RWPE2 (cell line): Measurements from ENCODE around the gene MAT1A.
"Not testable (repeated sequence)": the region's sequence is repeated elsewhere in the genome, so short reads cannot be mapped to it uniquely, and the experiment has no call there.

ENCODE experiments used
- ATAC-seq: fragments of 200-7000 bp; cut with Tn5 transposase; 3 replicates; pipeline ENCODE4 v1.9.1; 2021; ENCODE audit warnings: low read depth
- DNase-seq: peaks from one replicate; pipeline ENCODE4 v3.0.0-alpha.2; 2020; ENCODE audit warnings: low spot score
- H3K27ac ChIP-seq: fragments of 450-650 bp; 2 replicates; pipeline ENCODE4 v1.5.1; 2017; ENCODE audit warnings: mild to moderate bottlenecking; ENCODE audit not compliant: poor library complexity, severe bottlenecking
- H3K27me3 ChIP-seq: fragments of 250-450 bp; sonication (Bioruptor Pico); 2 replicates; pipeline ENCODE4 v1.5.1; 2021; ENCODE audit warnings: mild to moderate bottlenecking, moderate library complexity; ENCODE audit not compliant: insufficient read depth, poor library complexity, severe bottlenecking
- H3K36me3 ChIP-seq: fragments of 250-450 bp; sonication (Bioruptor Pico); 2 replicates; pipeline ENCODE4 v1.5.1; 2020; ENCODE audit warnings: low read depth, mild to moderate bottlenecking, moderate library complexity
- H3K4me1 ChIP-seq: fragments of 250-450 bp; sonication (Bioruptor Pico); 2 replicates; pipeline ENCODE4 v1.5.1; 2021; ENCODE audit warnings: mild to moderate bottlenecking, moderate library complexity; ENCODE audit not compliant: insufficient read depth, poor library complexity, severe bottlenecking
- H3K4me3 ChIP-seq: fragments of 250-450 bp; sonication (Bioruptor Pico); 2 replicates; pipeline ENCODE4 v1.5.1; 2021; ENCODE audit warnings: mild to moderate bottlenecking, moderate library complexity; ENCODE audit not compliant: severe bottlenecking
- H3K9me3 ChIP-seq: fragments of 250-450 bp; sonication (Bioruptor Pico); 2 replicates; pipeline ENCODE4 v1.5.1; 2021; ENCODE audit warnings: mild to moderate bottlenecking, moderate library complexity; ENCODE audit not compliant: severe bottlenecking
- CTCF ChIP-seq: fragments of 450-650 bp; IDR thresholded peaks from one replicate; pipeline ENCODE4 v1.5.1; 2017; ENCODE audit warnings: mild to moderate bottlenecking, moderate library complexity; ENCODE audit not compliant: poor library complexity, severe bottlenecking

The MAT1A gene

DNA sequence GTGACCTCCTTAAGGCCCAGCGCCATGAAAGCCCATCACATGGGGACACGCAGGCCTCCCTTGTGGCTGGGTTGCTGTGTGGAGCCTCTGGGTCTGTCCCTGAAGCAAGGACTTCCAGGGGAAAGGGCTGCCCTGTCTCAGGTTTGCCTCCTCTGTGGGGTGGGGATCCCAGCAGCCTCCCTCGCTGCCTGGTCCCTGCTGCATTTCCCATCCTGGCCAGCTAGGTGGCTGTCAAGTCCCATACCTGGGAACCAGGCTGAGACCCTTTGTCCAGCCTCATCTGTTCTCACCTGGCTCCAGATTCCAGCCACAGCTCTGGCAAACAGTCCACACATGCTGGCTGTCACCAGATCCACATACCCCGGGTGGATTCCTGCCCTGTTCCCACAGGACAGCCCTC lies 32.7 kb downstream of the MAT1A start:
- not testable (repeated sequence) for DNase-seq, H3K27ac ChIP-seq, H3K27me3 ChIP-seq, H3K9me3 ChIP-seq, H3K36me3 ChIP-seq, H3K4me3 ChIP-seq, H3K4me1 ChIP-seq
- peak; percentile 28 for TF ChIP-seq CTCF
- ATAC-seq: peak; percentile 85

- DNase-seq, H3K4me1 ChIP-seq, H3K27ac ChIP-seq, H3K9me3 ChIP-seq, H3K27me3 ChIP-seq, H3K4me3 ChIP-seq, H3K36me3 ChIP-seq, ATAC-seq: not testable (repeated sequence)
These were observed 34.7 kb downstream of the MAT1A start for GRCh38 chr10:80254726-80255125.

- ATAC-seq, DNase-seq, H3K27ac ChIP-seq: not testable (repeated sequence)
These were observed 35.5 kb downstream of the MAT1A start for GRCh38 chr10:80253963-80254271.

GRCh38 chr10:80253266-80253962 lies 36.0 kb downstream of the MAT1A start:
- H3K36me3 ChIP-seq: no peaks in the 10 kb centered on the region
- no peaks in the 10 kb centered on the region for H3K27me3 ChIP-seq
- no peaks in the 10 kb centered on the region for H3K4me1 ChIP-seq
- H3K9me3 ChIP-seq: no peaks in the 10 kb centered on the region
- DNase-seq (no peak), ATAC-seq (no peak)
- H3K4me3 ChIP-seq: no peak overlapping the region
- no peak for TF ChIP-seq CTCF
- H3K27ac ChIP-seq: no peak overlapping the region

More at GRCh38 chr10:80253963-80254271, 35.5 kb downstream of the MAT1A start:
- not testable (repeated sequence) for H3K9me3 ChIP-seq, H3K27me3 ChIP-seq, H3K4me3 ChIP-seq, H3K36me3 ChIP-seq, H3K4me1 ChIP-seq

- Histone ChIP-seq H3K9me3 (no peaks in the 10 kb centered on the region), H3K36me3 (no peaks in the 10 kb centered on the region), H3K27ac (no peak overlapping the region), H3K4me3 (no peak overlapping the region), H3K4me1 (no peaks in the 10 kb centered on the region), H3K27me3 (no peaks in the 10 kb centered on the region)
- DNase-seq (no peak), ATAC-seq (no peak)
- TF ChIP-seq CTCF: no peak
These were observed 37.1 kb downstream of the MAT1A start for GRCh38 chr10:80252296-80252887.

DNA sequence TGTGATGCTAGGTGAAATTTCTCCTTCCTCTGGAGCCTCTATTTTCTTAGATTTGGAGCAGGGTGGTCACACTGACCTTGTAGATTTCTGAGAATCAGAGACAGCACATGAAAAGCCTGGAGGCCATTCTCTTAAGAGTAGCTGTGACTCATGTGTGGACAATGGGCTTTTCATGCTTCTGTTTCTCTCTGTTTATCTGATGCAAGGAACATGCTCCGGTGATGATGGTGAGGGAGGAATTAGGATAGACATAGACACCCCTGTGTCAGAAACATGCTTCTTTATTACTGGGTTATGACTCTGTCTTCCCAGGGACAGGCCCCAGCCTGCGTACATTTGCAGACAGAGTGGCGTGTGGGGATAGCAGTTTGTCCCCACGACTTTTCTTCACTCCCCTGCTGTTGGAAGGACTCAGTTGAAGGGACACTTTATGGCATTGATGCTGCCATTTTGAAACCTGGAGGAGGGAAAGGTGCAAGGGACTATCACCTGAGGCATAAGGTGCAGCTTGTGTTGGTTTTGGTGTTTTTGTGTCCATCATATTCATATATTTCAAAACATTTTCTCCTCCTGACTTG lies 37.7 kb downstream of the MAT1A start:
- H3K36me3 ChIP-seq, DNase-seq, H3K4me3 ChIP-seq, H3K4me1 ChIP-seq, H3K27me3 ChIP-seq, H3K9me3 ChIP-seq, H3K27ac ChIP-seq: not testable (repeated sequence)
- ATAC-seq: peak; percentile 74

DNA sequence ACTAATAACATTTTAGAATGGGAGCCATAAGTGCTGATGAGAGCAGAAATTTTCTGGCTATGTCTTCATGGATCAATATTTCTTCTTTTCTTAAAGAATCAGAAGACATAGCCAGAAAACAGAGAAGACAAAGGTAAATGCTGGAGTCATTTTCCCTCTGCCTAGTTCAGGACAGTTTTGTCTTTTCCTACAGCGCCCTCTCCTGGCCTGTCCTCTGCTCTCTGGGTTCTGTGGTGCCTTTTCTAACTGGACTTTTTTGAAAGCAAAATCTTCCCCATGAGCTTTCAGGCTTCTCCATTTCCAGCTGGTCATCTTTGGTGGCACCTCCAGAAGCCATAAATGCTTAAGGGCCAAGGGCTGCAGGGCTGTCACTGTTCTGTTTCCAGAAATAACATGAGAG lies 39.1 kb downstream of the MAT1A start:
- not testable (repeated sequence) for H3K9me3 ChIP-seq, H3K36me3 ChIP-seq, H3K27me3 ChIP-seq, H3K4me3 ChIP-seq, H3K4me1 ChIP-seq, H3K27ac ChIP-seq, DNase-seq, ATAC-seq

DNA sequence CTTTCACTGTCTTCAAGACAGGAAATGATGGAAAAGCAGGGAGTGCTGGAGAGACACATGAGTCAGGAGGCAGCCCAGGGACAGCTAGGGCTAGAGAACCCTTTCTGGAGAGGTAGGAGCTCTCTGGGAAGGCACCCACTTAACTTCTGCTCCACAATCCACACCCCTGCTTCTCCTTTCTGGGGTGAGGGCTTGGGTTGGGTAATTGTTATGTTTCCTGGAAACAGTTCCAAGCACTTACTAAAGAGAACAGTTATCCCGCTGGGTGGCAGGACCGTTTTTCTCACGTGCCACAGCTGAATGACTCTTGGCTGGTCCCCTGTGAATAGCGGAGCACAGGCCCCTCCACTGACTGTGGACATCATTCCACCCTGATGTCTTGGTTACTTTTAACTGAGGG lies 39.6 kb downstream of the MAT1A start:
- H3K4me3 ChIP-seq, H3K27ac ChIP-seq, DNase-seq, H3K36me3 ChIP-seq, H3K9me3 ChIP-seq, H3K4me1 ChIP-seq, H3K27me3 ChIP-seq: not testable (repeated sequence)
- ATAC-seq: peak; percentile 61; the same call in 2 of the 3 replicates

DNA sequence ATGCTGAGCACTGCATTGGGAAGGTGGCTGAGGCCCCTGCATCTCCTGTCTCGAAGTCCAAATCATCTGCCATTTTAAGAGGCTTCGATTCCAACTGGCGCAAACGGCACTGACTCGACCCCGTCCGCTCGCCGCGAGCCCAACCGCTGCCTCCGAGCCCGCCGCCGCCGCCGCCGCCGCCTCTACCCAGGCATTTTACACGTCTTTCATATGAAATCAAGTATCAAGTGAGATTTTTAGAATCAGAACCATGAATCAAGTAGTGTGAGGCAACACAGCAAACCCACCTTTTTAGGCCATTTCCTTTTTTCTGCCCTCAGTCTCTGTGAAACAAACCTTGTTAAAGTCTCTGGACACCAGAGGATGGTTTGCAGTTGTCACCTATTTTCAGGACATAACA lies 41.8 kb downstream of the MAT1A start:
- not testable (repeated sequence) for ATAC-seq, H3K27ac ChIP-seq, H3K4me3 ChIP-seq, H3K9me3 ChIP-seq, H3K4me1 ChIP-seq, H3K36me3 ChIP-seq, DNase-seq, H3K27me3 ChIP-seq
